HK-2 (cell line): ENCODE results near the gene MILR1.

Experiments
- DNase-seq: peaks from one replicate; pipeline ENCODE4 v3.0.0-alpha.2; 2018; ENCODE audit not compliant: unreplicated experiment

MILR1 gene

GRCh38 chr17:64502809-64503208 is 53.9 kb downstream of the MILR1 start:
- DNase-seq: no peak

DNA sequence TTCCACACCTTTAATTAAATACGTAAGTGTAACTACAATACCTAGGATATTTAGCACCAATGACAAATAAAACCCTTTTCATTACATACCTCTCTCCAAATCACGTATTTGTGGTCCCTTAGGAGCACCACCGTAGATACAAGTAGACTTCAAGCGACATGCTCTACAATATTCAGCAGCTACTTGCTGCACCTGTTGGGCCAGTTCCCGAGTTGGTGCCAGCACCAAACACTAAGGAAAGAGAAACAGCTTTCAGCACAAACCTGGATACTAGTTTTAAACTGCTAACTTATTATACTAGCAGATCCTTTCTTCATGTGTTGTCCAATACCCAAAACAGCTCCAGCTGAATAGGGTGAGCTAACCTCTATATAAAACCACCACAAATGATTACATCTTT is 54.4 kb downstream of the MILR1 start:
- DNase-seq: no peak

DNA sequence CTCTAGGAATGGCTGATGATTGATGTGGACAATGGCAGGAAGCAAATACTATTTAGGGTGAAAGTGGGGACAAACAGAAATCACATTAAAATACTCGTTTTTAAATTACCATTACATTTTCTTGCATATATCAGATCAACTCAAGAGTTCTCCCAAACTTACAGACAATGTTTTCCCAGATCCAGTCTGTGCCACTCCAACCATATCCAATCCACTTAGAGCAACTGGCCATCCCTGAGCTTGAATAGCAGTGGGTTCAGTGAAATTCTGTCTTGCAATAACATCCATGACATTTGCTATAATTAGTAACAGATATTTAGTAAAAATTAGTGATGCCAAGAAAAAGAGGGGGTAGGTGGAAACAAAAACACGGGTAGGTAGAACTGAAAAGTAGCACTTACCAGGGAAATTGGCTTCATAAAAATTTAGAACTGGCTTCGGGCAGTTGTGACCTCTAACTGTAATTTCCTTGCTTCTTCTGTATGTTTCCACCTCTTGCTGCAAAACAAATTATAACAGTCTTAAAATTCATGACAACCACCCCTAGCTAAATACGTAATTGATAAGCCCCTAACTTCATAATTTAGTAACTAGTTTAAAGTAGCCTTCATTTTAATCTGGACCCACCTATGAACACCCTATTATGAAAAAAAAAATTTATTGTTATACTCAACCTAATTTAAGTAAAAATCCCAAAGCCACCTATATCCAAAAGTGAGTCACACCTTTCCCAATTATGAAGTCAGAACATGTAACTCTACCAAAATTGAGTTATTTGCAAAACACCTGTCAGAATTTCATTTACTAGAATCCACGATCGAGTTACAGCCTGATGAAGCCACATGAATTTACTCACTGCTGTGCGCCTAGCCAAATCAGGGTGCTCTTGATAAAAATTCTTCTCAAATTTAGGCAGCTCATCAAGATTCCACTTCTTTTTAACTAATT is 55.2 kb downstream of the MILR1 start:
- DNase-seq: no peak

DNA sequence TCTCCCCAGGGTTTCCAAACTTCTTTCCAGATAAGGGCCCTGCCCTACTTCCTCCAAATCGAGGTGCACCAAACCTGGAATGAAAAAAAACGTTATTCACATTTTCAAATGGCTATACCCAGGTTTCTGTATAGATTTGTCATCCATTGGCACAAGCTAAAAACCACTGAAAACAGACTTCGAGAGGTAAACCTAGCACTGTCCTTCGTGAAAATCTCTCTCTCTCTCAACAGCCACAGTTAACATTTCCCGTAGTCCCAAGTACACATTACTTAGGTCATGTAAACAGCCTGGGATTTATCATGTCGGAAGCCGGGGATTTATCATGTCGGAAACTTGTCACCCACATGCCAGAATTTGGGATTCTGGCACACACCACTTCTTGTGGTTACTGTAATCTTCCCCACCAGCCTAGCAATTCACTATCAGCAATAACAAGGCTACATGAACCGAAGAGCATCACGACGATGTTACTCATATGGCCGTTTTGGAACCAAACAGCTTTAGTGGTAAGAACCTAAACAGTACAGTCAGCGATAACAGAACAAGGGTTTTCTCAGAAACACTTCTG is 55.9 kb downstream of the MILR1 start:
- no peak for DNase-seq

DNA sequence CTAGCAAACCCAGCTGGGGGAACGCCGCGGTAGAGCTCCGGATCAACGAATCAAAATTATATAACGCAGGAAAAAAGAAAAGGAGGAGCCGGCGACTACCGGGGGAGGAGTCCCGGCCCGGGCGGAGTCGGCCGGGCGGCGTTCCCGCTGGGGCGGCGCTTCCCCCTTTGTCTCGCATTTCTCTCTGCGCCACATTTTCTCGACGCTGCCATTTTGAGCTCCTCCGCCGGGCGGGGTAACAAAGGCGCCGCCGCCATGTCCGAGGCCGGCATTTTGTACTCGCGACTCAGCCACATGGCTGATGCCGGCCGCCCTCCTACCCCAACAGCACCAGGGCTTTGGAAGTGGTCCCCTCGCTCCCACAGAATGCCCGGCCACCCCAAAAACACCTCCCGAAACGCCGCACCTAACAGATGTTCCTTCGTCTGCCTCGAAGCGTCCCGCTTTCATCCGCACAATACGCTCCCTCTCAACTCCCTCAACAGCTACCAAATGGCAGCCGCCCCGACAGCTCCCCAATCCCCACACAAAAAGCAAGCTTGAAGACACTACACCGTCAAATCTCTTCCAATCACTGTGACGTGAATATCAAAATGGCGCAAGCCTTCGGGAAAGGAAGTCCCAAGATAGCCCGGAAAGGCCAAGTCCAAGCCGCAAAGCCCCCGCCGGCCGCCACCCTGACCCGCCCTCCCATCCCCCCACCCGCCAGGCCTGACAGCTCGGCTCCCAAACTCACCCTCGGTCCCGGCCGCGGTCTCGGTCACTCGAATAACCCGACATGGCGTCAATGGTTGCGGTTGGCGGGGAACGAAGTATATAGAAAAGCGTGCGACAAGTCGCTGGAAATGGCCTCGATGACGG is 56.7 kb downstream of the MILR1 start:
- DNase-seq: peak; percentile 81

DNA sequence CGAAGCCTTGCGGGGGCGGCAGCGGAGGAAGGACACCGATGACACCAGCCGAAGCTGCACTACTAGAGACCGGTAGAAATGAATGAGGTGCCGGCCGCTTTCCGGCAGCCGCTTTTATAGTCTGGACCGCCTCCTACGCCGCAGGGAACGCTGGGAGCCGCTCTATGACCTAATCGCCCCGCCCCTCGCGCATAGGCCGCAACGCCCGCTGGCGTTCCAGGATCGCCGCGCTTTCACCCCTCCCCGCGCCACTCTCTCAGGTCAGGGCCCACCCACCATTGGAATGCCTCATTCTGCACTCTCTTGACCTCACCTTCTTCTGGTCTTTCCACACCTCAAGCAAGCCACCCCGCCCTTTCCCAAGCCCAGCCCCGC is 57.3 kb downstream of the MILR1 start, which contains the start of gene DDX5:
DDX5 (minus strand) TSS at position 89 of the 375 bp plus-strand sequence. CDS start 170 bp downstream, outside the sequence.
- DNase-seq: peak; percentile 99

- no peak for DNase-seq
Observed at GRCh38 chr17:64506576-64507412, 57.9 kb downstream of the MILR1 start, which contains the start of gene CEP95. Gene CEP95, plus strand, starts transcription at chr17:64506977. Its CDS starts 121 bp downstream, at chr17:64507098.

GRCh38 chr17:64507413-64507782 is 58.5 kb downstream of the MILR1 start:
- no peak for DNase-seq

- DNase-seq: no peak
Observed at GRCh38 chr17:64508683-64509082, 59.8 kb downstream of the MILR1 start.

GRCh38 chr17:64509179-64509578 is 60.3 kb downstream of the MILR1 start:
- no peak for DNase-seq

DNA sequence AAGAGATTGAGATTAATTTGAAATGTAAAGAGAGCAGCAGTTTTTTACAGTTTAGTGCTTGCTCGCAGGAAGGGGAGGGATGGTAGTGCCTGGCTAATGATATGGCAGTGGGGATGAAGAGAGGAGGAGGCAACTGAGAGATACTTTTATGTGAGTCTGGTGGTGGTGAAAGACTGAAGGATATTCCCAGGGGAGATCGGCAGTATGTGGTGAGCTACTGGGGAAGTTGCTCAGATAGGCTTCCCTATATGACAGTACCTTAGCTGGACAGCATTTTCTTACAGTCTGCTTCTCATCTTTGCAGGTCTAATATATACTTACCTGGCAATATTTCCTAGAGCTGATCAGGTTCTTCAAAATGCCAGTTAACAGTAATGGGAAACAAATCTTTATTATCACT is 66.5 kb downstream of the MILR1 start:
- DNase-seq: no peak

GRCh38 chr17:64515829-64516228 is 66.9 kb downstream of the MILR1 start:
- no peak for DNase-seq
